ENCODE results near the gene CD63. TPM values are rescaled to one million over a fixed set of nuclear protein-coding genes. Genes with fewer than 3 reads are reported as not detected.
A peak's percentile ranks its signal among the peaks of the same experiment; 100 is the strongest.

The CD63 gene
- polyA plus RNA-seq, 1 donor from 2014 or later, result 217 TPM

DNA sequence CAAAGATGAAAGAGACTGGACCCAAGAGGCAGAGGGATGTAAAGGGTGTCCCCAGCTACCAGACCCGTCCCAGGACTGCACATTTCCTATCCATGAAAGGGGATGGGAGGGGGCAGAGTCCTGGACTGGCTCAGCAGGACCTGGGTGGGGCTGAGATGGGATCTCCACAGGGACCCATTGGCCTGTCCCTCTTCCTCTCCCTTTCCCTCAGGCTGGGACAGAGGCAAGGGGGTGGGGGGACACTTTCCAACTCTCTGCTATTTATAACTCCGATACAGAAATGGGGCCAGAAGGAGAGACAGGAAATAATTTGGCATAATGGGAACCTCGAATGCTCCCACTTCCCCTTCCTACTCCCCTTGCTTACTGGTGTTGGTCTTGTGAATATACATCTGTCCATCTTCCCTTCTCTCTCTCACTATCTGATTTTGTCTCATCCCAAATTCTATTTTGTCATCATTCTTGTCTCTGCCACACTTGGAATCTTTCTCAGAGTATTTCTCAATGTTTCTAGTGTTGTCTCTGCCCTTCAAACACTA, 20.0 kb downstream of the CD63 start:
- Histone ChIP-seq H2AFZ (ENCODE audit: low read depth, low read length) (no peak overlapping the region), H3K27ac (ENCODE audit: low read length) (no peak overlapping the region), H3K9me2 (ENCODE audit: insufficient read depth, low read length) (no peaks in the 10 kb centered on the region), H3K4me3 (ENCODE audit: low read length) (peak overlapping the region; percentile 82), H3K79me2 (replicated peaks; ENCODE audit: insufficient read depth, low read length) (no peaks in the 10 kb centered on the region), H3K27me3 (ENCODE audit: insufficient read depth, low read depth, low read length) (peaks cover 10% of the 10 kb centered on the region), H4K20me1 (ENCODE audit: insufficient read depth) (no peaks in the 10 kb centered on the region), H3K9ac (ENCODE audit: low read length) (no peak overlapping the region), H3K4me2 (ENCODE audit: low read length) (no peak overlapping the region), H3K36me3 (ENCODE audit: insufficient read depth, low read length) (no peaks in the 10 kb centered on the region), H3F3A (ENCODE audit: insufficient read depth, low read length, poor library complexity, severe bottlenecking) (no peaks in the 10 kb centered on the region), H3K9me3 (ENCODE audit: low read length) (no peaks in the 10 kb centered on the region)
- no peak for TF ChIP-seq MXI1 (conservative IDR thresholded peaks at IDR 0.05; ENCODE audit: poor library complexity, severe bottlenecking)
- no peak for TF ChIP-seq EZH2 (IDR thresholded peaks at IDR 0.05; ENCODE audit: borderline replicate concordance, insufficient read depth, low read length, poor library complexity, severe bottlenecking)
- no peak for TF ChIP-seq POLR2AphosphoS5 (IDR thresholded peaks at IDR 0.05)
- TF ChIP-seq, protein P1, sequence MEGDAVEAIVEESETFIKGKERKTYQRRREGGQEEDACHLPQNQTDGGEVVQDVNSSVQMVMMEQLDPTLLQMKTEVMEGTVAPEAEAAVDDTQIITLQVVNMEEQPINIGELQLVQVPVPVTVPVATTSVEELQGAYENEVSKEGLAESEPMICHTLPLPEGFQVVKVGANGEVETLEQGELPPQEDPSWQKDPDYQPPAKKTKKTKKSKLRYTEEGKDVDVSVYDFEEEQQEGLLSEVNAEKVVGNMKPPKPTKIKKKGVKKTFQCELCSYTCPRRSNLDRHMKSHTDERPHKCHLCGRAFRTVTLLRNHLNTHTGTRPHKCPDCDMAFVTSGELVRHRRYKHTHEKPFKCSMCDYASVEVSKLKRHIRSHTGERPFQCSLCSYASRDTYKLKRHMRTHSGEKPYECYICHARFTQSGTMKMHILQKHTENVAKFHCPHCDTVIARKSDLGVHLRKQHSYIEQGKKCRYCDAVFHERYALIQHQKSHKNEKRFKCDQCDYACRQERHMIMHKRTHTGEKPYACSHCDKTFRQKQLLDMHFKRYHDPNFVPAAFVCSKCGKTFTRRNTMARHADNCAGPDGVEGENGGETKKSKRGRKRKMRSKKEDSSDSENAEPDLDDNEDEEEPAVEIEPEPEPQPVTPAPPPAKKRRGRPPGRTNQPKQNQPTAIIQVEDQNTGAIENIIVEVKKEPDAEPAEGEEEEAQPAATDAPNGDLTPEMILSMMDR (IDR thresholded peaks at IDR 0.05; ENCODE audit: poor library complexity, severe bottlenecking), result no peak
- TF ChIP-seq, protein P2, sequence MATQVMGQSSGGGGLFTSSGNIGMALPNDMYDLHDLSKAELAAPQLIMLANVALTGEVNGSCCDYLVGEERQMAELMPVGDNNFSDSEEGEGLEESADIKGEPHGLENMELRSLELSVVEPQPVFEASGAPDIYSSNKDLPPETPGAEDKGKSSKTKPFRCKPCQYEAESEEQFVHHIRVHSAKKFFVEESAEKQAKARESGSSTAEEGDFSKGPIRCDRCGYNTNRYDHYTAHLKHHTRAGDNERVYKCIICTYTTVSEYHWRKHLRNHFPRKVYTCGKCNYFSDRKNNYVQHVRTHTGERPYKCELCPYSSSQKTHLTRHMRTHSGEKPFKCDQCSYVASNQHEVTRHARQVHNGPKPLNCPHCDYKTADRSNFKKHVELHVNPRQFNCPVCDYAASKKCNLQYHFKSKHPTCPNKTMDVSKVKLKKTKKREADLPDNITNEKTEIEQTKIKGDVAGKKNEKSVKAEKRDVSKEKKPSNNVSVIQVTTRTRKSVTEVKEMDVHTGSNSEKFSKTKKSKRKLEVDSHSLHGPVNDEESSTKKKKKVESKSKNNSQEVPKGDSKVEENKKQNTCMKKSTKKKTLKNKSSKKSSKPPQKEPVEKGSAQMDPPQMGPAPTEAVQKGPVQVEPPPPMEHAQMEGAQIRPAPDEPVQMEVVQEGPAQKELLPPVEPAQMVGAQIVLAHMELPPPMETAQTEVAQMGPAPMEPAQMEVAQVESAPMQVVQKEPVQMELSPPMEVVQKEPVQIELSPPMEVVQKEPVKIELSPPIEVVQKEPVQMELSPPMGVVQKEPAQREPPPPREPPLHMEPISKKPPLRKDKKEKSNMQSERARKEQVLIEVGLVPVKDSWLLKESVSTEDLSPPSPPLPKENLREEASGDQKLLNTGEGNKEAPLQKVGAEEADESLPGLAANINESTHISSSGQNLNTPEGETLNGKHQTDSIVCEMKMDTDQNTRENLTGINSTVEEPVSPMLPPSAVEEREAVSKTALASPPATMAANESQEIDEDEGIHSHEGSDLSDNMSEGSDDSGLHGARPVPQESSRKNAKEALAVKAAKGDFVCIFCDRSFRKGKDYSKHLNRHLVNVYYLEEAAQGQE (IDR thresholded peaks at IDR 0.05; ENCODE audit: borderline replicate concordance), result no peak
- TF ChIP-seq EP300 (conservative IDR thresholded peaks at IDR 0.05; ENCODE audit: poor library complexity, severe bottlenecking), result no peak
- no peak for TF ChIP-seq TAF1 (IDR thresholded peaks at IDR 0.05; ENCODE audit: low read depth)
- TF ChIP-seq RAD21 (conservative IDR thresholded peaks at IDR 0.05), result no peak
- TF ChIP-seq SMC3 (conservative IDR thresholded peaks at IDR 0.05; ENCODE audit: poor library complexity), result no peak

DNA sequence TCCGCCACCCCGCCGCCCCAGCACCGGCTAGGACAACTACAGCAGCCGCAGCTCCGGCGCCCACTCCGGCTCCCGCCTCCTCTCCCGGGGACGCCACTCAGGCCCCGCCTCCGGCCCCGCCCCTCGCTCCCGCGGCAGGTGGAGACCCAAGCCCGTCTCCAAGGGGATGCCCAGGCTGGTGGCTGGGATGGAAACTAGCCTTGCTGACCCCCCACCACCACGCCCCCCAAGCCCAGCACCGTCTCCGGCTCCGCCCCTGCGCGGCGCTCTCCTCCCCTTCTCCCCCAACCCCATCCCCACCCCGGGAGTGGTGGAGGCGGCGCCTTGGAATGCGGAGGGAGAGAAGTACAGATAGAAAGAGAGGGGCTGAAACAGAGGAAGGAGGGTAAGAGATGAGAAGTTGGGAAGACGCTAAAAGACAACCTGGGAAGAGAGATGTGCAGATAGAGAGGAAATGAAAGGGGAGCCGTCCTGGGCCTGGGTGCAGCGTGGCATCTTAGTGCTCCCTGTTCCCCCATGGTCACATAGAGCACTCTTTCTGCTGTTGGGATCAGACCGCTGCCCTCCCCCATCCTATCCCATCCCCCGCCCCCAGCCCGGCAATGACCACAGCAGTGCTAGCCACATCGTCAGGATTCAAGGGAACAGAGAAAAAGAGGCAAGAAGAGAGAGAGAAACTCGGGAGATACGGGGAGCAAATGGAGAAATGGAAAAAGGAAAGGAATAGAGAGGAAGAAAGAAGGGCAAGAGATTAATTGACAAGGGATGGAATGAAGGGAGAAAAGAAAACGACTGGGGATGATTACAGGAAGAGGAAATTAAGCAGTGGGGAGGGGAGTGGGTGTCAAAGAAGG, 20.7 kb downstream of the CD63 start, which contains the start of gene ITGA7:
Gene ITGA7, minus strand, starts transcription at position 64 of the 854 bp plus-strand sequence. CDS start 222 bp downstream, outside the sequence.
- peak within 1 kb of the TSS; percentile 56 for H3K9ac ChIP-seq (ENCODE audit: low read length)
- H3K9me2 ChIP-seq (ENCODE audit: insufficient read depth, low read length), result no peaks in the 10 kb centered on the region
- no peaks in the 10 kb centered on the region for H3K36me3 ChIP-seq (ENCODE audit: insufficient read depth, low read length)
- no peaks in the 10 kb centered on the region for H4K20me1 ChIP-seq (ENCODE audit: insufficient read depth)
- H3K27ac ChIP-seq (ENCODE audit: low read length), result no peak within 1 kb of the TSS
- H3K27me3 ChIP-seq (ENCODE audit: insufficient read depth, low read depth, low read length), result peaks cover 10% of the 10 kb centered on the region
- H3K4me2 ChIP-seq (ENCODE audit: low read length), result peak within 1 kb of the TSS; percentile 57
- peak within 1 kb of the TSS; percentile 82 for H3K4me3 ChIP-seq (ENCODE audit: low read length)
- H2AFZ ChIP-seq (ENCODE audit: low read depth, low read length), result peak within 1 kb of the TSS; percentile 65
- no peak for TF ChIP-seq EZH2 (IDR thresholded peaks at IDR 0.05; ENCODE audit: borderline replicate concordance, insufficient read depth, low read length, poor library complexity, severe bottlenecking)
- no peak for TF ChIP-seq EP300 (conservative IDR thresholded peaks at IDR 0.05; ENCODE audit: poor library complexity, severe bottlenecking)
- TF ChIP-seq RAD21 (conservative IDR thresholded peaks at IDR 0.05), result no peak
- TF ChIP-seq, protein P2 (IDR thresholded peaks at IDR 0.05; ENCODE audit: borderline replicate concordance), result no peak
- peak; percentile 22 for TF ChIP-seq POLR2AphosphoS5 (IDR thresholded peaks at IDR 0.05)
- TF ChIP-seq MXI1 (conservative IDR thresholded peaks at IDR 0.05; ENCODE audit: poor library complexity, severe bottlenecking), result no peak
- TF ChIP-seq SMC3 (conservative IDR thresholded peaks at IDR 0.05; ENCODE audit: poor library complexity), result no peak
- no peaks in the 10 kb centered on the region for H3K9me3 ChIP-seq (ENCODE audit: low read length)
- no peaks in the 10 kb centered on the region for H3K79me2 ChIP-seq (replicated peaks; ENCODE audit: insufficient read depth, low read length)
- H3F3A ChIP-seq (ENCODE audit: insufficient read depth, low read length, poor library complexity, severe bottlenecking), result no peaks in the 10 kb centered on the region
